Liver (tissue), 9 donors: ENCODE measurements around the gene DNAAF1. TPM values are rescaled to one million over a fixed set of nuclear protein-coding genes. Genes with fewer than 3 reads are reported as not detected.

Source experiments
- DNase-seq: peaks from one replicate; pipeline ENCODE4 v3.0.0-alpha.2; 2017; ENCODE audit warnings: low spot score
- H3K27ac ChIP-seq, 2 donors: one replicate each; pipeline ENCODE4 v1.7.0; 2013; ENCODE audit warnings: inconsistent platforms in 2 of 2, low read length in 2 of 2, control low read depth in 1 of 2, low read depth in 1 of 2, mild to moderate bottlenecking in 1 of 2
- H3K27me3 ChIP-seq, 4 donors: one replicate each; pipeline versions ENCODE4 v1.6.1 to v1.7.0; 2013; ENCODE audit warnings: low read length in 3 of 4, inconsistent platforms in 1 of 4, mild to moderate bottlenecking in 1 of 4, moderate library complexity in 1 of 4; ENCODE audit not compliant: control insufficient read depth in 4 of 4, insufficient read depth in 4 of 4
- H3K36me3 ChIP-seq, 4 donors: one replicate each; pipeline versions ENCODE4 v1.6.1 to v1.7.0; 2013; ENCODE audit warnings: low read length in 3 of 4, mild to moderate bottlenecking in 3 of 4, low read depth in 1 of 4, moderate library complexity in 1 of 4; ENCODE audit not compliant: control insufficient read depth in 4 of 4, insufficient read depth in 3 of 4
- H3K4me1 ChIP-seq, 4 donors: one replicate each; pipeline versions ENCODE4 v1.6.1 to v1.7.0; 2013; ENCODE audit warnings: low read length in 3 of 4, mild to moderate bottlenecking in 3 of 4, moderate library complexity in 1 of 4; ENCODE audit not compliant: control insufficient read depth in 4 of 4, insufficient read depth in 4 of 4
- H3K4me3 ChIP-seq, 3 donors: one replicate each; pipeline versions ENCODE4 v1.6.1 to v1.7.0; 2013; ENCODE audit warnings: low read length in 3 of 3, control low read depth in 1 of 3, low read depth in 1 of 3, mild to moderate bottlenecking in 1 of 3
- H3K9ac ChIP-seq, 2 donors: one replicate each; pipeline ENCODE4 v1.7.0; 2013; ENCODE audit warnings: low read length in 2 of 2, mild to moderate bottlenecking in 2 of 2, moderate library complexity in 2 of 2, control low read depth in 1 of 2, low read depth in 1 of 2
- H3K9me3 ChIP-seq, 4 donors: one replicate each; pipeline versions ENCODE4 v1.6.1 to v1.7.0; 2013; ENCODE audit warnings: low read length in 3 of 4; ENCODE audit not compliant: control insufficient read depth in 4 of 4
- EGR1 ChIP-seq, 2 donors: IDR thresholded peaks; 2 replicates each; pipeline ENCODE4 v1.6.1; 2016 to 2018; ENCODE audit warnings: antibody characterized with exemption in 2 of 2, low read depth in 2 of 2
- FOXA1 ChIP-seq: IDR thresholded peaks from 2 replicates; pipeline ENCODE4 v1.6.1; 2016; ENCODE audit warnings: antibody characterized with exemption
- GABPA ChIP-seq, 2 donors: IDR thresholded peaks in 1 of 2; conservative IDR thresholded peaks in 1 of 2; 2 replicates each; pipeline ENCODE4 v1.6.1; 2016; ENCODE audit warnings: antibody characterized with exemption in 2 of 2, mild to moderate bottlenecking in 1 of 2, moderate library complexity in 1 of 2
- HNF4G ChIP-seq: IDR thresholded peaks from 2 replicates; pipeline ENCODE4 v1.6.1; 2016; ENCODE audit warnings: antibody characterized with exemption
- JUND ChIP-seq, 2 donors: IDR thresholded peaks; 2 replicates each; pipeline ENCODE4 v1.6.1; 2016; ENCODE audit warnings: antibody characterized with exemption in 2 of 2
- NR2F2 ChIP-seq: IDR thresholded peaks from 2 replicates; pipeline ENCODE4 v1.6.1; 2016; ENCODE audit warnings: antibody characterized with exemption
- RAD21 ChIP-seq, 2 donors: IDR thresholded peaks; 2 replicates each; pipeline ENCODE4 v1.6.1; 2016; ENCODE audit warnings: antibody characterized with exemption in 2 of 2, mild to moderate bottlenecking in 2 of 2
- RXRA ChIP-seq, 2 donors: IDR thresholded peaks; 2 replicates each; pipeline ENCODE4 v1.6.1; 2017 to 2018; ENCODE audit warnings: antibody characterized with exemption in 2 of 2, mild to moderate bottlenecking in 1 of 2
- SP1 ChIP-seq: IDR thresholded peaks from 2 replicates; pipeline ENCODE4 v1.6.1; 2018; ENCODE audit warnings: antibody characterized with exemption, mild to moderate bottlenecking
- TAF1 ChIP-seq: conservative IDR thresholded peaks from 2 replicates; pipeline ENCODE4 v1.6.1; 2016; ENCODE audit warnings: antibody characterized with exemption, mild to moderate bottlenecking
- YY1 ChIP-seq: IDR thresholded peaks from 2 replicates; pipeline ENCODE4 v1.6.1; 2016; ENCODE audit warnings: antibody characterized with exemption, mild to moderate bottlenecking
- WGBS: extraction: QIAGEN DNeasy Blood & Tissue Kit; methylation state at CpG from one replicate; pipeline ENCODE4 v1.1.7; 2013; 5-methylcytosine and 5-hydroxymethylcytosine counted together
- polyA plus RNA-seq, 2 donors: library from polyadenylated mRNA; stranded (reverse) in 1 of 2; unstranded in 1 of 2; fragments of 200-250 nt in 1 of 2; fragments of >200 nt in 1 of 2; fragmentation: Nextera tagmentation in 1 of 2; extraction: Ambion mirVana in 1 of 2; gene quantifications; one replicate each; pipeline versions ENCODE4 v1.2.1 to v1.2.3, GENCODE V29; 2013 to 2015
- total RNA-seq, 2 donors: library from RNA; depleted of rRNA; stranded (reverse); fragments of >200 nt; gene quantifications; one replicate each; pipeline ENCODE4 v1.2.3, GENCODE V29; 2014
- TF ChIP-seq, protein P1 (sequence below): IDR thresholded peaks from 2 replicates; pipeline ENCODE4 v1.6.1; 2016; ENCODE audit warnings: antibody characterized with exemption
- TF ChIP-seq, protein P2 (sequence below): fragments of 150-350 bp; IDR thresholded peaks from 2 replicates; pipeline ENCODE4 v1.5.1; 2017; ENCODE audit warnings: improper control_type of control experiment, low read depth, low read length; ENCODE audit not compliant: missing input control
- TF ChIP-seq, protein P3 (sequence below): IDR thresholded peaks from 2 replicates; pipeline ENCODE4 v1.6.1; 2016; ENCODE audit warnings: antibody characterized with exemption, mild to moderate bottlenecking
- TF ChIP-seq, protein P4 (sequence below): IDR thresholded peaks from 2 replicates; pipeline ENCODE4 v1.6.1; 2016; ENCODE audit warnings: antibody characterized with exemption
- donor health status: healthy.
- donor health status: healthy.
- donor health status: healthy.
- donor health status: healthy.
- donor health status: healthy.

The DNAAF1 gene
- total and polyA plus RNA-seq, 4 donors, result under 0.01 to 0.08 (median 0.06) TPM; not detected in 1

DNA sequence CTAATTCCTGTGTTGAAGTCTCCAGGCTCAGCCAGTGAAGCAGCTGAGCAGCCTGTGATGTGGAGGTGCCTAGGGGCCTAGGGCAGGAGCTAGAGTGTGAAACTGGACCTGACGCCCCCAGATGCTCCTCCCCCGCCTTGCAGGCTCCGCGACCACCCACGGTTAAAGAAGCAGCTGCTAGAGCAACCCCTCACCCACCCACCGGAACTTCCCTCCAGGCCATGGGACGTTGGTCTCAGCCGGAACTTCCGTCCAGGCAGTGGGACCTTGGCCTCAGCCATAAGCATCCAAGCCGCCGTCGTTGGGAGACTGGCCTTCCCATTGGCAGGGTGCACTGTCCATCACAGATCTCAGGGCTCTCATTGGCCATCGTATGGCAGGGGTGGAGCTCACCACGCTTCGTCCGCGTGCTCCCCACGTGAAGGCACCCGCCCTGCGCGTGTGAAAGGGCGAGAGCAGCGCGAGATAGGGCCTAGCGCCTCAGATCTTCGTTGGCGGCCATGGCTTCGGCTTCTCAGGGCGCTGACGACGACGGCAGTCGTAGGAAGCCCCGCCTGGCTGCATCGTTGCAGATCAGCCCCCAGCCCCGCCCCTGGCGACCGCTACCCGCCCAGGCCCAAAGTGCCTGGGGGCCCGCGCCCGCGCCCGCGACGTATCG is 45.8 kb downstream of the DNAAF1 start, which contains the start of gene ADAD2:
TSS of gene ADAD2 (plus strand) at position 427 of the 658 bp plus-strand sequence. CDS start at position 501, 74 bp downstream.
- Histone ChIP-seq H3K9me3 (no peaks in the 10 kb centered on the region), H3K27ac (no peak within 1 kb of the TSS), H3K9ac (no peak within 1 kb of the TSS), H3K36me3 (no peaks in the 10 kb centered on the region), H3K4me3 (no peak within 1 kb of the TSS), H3K4me1 (peaks cover 0 to 5% (median 4%) of the 10 kb centered on the region in 4 donors), H3K27me3 (no peaks in the 10 kb centered on the region)
- DNase-seq, result no peak
- whole genome bisulfite sequencing, result 91% methylated on average over 47 of the region's 47 CpGs
- no peak for TF ChIP-seq GABPA (IDR thresholded peaks at IDR 0.05 in 1 of 2, conservative IDR thresholded peaks at IDR 0.05 in 1 of 2)
- no peak for TF ChIP-seq EGR1 (IDR thresholded peaks at IDR 0.05; ENCODE audit: low read depth in 2 of 2)
- TF ChIP-seq JUND (IDR thresholded peaks at IDR 0.05), result no peak
- TF ChIP-seq NR2F2, result no peak
- no peak for TF ChIP-seq TAF1

DNA sequence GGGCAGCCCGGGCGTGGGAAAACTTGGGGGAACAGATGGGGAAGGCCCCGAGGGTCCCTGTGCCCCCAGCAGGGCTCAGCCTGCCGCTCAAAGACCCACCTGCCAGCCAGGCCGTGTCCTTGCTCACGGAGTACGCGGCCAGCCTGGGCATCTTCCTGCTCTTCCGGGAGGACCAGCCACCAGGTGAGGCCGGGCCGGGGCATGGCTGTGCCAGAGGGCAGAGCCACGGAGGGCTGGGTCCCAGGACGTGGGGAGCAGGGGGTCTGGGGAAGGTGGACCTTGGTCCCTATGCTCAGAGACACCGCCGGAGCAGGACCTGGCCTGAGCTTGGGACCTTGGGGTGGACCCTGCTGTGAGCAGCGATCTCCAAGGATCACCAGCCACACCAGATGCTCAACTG is 46.4 kb downstream of the DNAAF1 start:
- no peaks in the 10 kb centered on the region for H3K36me3 ChIP-seq
- H3K9ac ChIP-seq, result no peak overlapping the region
- no peaks in the 10 kb centered on the region for H3K9me3 ChIP-seq
- H3K27me3 ChIP-seq, result no peaks in the 10 kb centered on the region
- no peaks in the 10 kb centered on the region for H3K4me1 ChIP-seq
- TF ChIP-seq HNF4G, result no peak
- no peak for TF ChIP-seq FOXA1
- TF ChIP-seq JUND (IDR thresholded peaks at IDR 0.05), result no peak
- TF ChIP-seq RAD21 (IDR thresholded peaks at IDR 0.05), result no peak
- TF ChIP-seq, protein P1, sequence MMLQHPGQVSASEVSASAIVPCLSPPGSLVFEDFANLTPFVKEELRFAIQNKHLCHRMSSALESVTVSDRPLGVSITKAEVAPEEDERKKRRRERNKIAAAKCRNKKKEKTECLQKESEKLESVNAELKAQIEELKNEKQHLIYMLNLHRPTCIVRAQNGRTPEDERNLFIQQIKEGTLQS, result no peak
- no peak for TF ChIP-seq SP1
- TF ChIP-seq GABPA (IDR thresholded peaks at IDR 0.05 in 1 of 2, conservative IDR thresholded peaks at IDR 0.05 in 1 of 2), result no peak
- no peak for TF ChIP-seq RXRA (IDR thresholded peaks at IDR 0.05)
- TF ChIP-seq NR2F2, result no peak
- TF ChIP-seq, protein P2, sequence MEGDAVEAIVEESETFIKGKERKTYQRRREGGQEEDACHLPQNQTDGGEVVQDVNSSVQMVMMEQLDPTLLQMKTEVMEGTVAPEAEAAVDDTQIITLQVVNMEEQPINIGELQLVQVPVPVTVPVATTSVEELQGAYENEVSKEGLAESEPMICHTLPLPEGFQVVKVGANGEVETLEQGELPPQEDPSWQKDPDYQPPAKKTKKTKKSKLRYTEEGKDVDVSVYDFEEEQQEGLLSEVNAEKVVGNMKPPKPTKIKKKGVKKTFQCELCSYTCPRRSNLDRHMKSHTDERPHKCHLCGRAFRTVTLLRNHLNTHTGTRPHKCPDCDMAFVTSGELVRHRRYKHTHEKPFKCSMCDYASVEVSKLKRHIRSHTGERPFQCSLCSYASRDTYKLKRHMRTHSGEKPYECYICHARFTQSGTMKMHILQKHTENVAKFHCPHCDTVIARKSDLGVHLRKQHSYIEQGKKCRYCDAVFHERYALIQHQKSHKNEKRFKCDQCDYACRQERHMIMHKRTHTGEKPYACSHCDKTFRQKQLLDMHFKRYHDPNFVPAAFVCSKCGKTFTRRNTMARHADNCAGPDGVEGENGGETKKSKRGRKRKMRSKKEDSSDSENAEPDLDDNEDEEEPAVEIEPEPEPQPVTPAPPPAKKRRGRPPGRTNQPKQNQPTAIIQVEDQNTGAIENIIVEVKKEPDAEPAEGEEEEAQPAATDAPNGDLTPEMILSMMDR, result no peak
- TF ChIP-seq YY1, result no peak
- no peak for TF ChIP-seq EGR1 (IDR thresholded peaks at IDR 0.05; ENCODE audit: low read depth in 2 of 2)
- WGBS, result 89% methylated on average over 16 of the region's 16 CpGs
- no peak overlapping the region for H3K4me3 ChIP-seq
- no peak for DNase-seq
- no peak overlapping the region for H3K27ac ChIP-seq

DNA sequence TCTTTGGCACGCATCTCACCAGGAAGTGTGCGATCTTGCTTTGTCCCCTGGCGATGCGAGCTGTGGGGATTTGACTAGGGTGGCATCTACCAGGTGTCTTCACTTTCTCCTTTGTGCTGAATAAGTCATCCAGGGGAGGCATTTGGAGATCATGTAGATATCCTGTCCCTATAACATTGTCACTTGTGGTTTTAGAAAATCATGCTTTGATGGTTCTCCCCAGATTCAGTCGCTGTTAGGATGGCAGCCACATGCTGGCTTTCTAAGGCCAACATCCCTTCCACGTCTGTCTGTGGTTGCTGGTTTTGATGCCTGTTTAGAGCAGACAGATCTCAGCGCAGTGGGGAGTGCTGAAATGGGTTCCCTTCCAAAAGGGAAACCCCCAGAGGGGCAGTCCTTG is 48.4 kb downstream of the DNAAF1 start:
- WGBS, result 86% methylated on average over 7 of the region's 7 CpGs
- DNase-seq, result no peak
- no peak overlapping the region for H3K27ac ChIP-seq
- H3K36me3 ChIP-seq, result no peaks in the 10 kb centered on the region
- H3K4me3 ChIP-seq, result no peak overlapping the region
- no peaks in the 10 kb centered on the region for H3K27me3 ChIP-seq
- no peaks in the 10 kb centered on the region for H3K4me1 ChIP-seq
- H3K9ac ChIP-seq, result no peak overlapping the region
- TF ChIP-seq RAD21 (IDR thresholded peaks at IDR 0.05), result no peak
- no peak for TF ChIP-seq HNF4G
- TF ChIP-seq YY1, result no peak
- TF ChIP-seq, protein P3, sequence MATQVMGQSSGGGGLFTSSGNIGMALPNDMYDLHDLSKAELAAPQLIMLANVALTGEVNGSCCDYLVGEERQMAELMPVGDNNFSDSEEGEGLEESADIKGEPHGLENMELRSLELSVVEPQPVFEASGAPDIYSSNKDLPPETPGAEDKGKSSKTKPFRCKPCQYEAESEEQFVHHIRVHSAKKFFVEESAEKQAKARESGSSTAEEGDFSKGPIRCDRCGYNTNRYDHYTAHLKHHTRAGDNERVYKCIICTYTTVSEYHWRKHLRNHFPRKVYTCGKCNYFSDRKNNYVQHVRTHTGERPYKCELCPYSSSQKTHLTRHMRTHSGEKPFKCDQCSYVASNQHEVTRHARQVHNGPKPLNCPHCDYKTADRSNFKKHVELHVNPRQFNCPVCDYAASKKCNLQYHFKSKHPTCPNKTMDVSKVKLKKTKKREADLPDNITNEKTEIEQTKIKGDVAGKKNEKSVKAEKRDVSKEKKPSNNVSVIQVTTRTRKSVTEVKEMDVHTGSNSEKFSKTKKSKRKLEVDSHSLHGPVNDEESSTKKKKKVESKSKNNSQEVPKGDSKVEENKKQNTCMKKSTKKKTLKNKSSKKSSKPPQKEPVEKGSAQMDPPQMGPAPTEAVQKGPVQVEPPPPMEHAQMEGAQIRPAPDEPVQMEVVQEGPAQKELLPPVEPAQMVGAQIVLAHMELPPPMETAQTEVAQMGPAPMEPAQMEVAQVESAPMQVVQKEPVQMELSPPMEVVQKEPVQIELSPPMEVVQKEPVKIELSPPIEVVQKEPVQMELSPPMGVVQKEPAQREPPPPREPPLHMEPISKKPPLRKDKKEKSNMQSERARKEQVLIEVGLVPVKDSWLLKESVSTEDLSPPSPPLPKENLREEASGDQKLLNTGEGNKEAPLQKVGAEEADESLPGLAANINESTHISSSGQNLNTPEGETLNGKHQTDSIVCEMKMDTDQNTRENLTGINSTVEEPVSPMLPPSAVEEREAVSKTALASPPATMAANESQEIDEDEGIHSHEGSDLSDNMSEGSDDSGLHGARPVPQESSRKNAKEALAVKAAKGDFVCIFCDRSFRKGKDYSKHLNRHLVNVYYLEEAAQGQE, result no peak
- TF ChIP-seq, protein P2, result no peak
- TF ChIP-seq, protein P4, sequence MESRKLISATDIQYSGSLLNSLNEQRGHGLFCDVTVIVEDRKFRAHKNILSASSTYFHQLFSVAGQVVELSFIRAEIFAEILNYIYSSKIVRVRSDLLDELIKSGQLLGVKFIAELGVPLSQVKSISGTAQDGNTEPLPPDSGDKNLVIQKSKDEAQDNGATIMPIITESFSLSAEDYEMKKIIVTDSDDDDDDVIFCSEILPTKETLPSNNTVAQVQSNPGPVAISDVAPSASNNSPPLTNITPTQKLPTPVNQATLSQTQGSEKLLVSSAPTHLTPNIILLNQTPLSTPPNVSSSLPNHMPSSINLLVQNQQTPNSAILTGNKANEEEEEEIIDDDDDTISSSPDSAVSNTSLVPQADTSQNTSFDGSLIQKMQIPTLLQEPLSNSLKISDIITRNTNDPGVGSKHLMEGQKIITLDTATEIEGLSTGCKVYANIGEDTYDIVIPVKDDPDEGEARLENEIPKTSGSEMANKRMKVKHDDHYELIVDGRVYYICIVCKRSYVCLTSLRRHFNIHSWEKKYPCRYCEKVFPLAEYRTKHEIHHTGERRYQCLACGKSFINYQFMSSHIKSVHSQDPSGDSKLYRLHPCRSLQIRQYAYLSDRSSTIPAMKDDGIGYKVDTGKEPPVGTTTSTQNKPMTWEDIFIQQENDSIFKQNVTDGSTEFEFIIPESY, result no peak
- no peak for TF ChIP-seq RXRA (IDR thresholded peaks at IDR 0.05)
- no peak for TF ChIP-seq SP1
- no peak for TF ChIP-seq NR2F2
- no peaks in the 10 kb centered on the region for H3K9me3 ChIP-seq
